ENCODE data around the gene HS2ST1.
"Not testable (repeated sequence)": the region's sequence is repeated elsewhere in the genome, so short reads cannot be mapped to it uniquely, and the experiment has no call there.

The HS2ST1 gene

DNA sequence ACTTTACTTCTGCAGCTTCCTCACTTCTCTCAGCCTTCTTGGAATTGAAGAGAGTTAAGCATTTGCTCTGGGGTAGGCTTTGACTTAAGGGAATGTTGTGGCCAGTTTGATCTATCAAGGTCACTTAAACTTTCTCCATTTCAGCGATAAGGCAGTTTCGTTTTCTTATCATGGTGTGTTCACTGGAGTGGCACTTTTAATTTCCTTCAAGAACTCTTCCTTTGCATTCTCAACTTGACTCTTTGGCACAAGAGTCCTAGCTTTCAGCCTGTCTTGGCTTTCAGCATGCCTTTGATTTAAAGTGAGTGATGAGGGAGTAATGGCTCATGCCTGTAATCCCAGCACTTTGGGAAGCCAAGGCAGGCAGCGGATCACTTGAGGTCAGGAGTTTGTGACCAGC is 38.7 kb downstream of the HS2ST1 start:
- DNase-seq (ENCODE audit: insufficient read length) (no peak), FAIRE-seq (no peak)
- TF ChIP-seq POLR2A (IDR thresholded peaks at IDR 0.05; ENCODE audit: low read depth, low read length): no peak
- no peak for TF ChIP-seq TAF1 (IDR thresholded peaks at IDR 0.05; ENCODE audit: borderline replicate concordance, low read depth, low read length)
- TF ChIP-seq POLR2AphosphoS5 (IDR thresholded peaks at IDR 0.05; ENCODE audit: low read depth, low read length): no peak

DNA sequence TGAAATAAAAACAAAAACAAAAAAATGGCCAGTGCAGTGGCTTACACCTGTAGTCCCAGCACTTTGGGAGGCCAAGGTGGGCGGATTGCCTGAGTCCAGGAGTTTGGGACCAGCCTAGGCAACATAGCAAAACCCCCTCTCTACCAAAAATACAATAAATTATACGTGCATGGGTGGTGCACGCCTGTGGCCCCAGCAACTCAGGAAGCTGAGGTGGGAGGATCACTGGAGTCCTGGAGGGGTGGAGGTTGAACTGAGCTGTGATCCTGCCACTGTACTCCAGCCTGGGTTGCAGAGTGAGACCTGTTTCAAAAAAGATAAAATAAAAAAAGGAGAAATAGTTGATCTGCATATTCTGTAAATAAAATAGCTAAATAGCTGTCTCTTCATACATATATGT is 41.2 kb downstream of the HS2ST1 start:
- no peak for TF ChIP-seq TAF1 (IDR thresholded peaks at IDR 0.05; ENCODE audit: borderline replicate concordance, low read depth, low read length)
- no peak for TF ChIP-seq POLR2AphosphoS5 (IDR thresholded peaks at IDR 0.05; ENCODE audit: low read depth, low read length)
- TF ChIP-seq POLR2A (IDR thresholded peaks at IDR 0.05; ENCODE audit: low read depth, low read length): no peak
- DNase-seq (ENCODE audit: insufficient read length): no peak
- no peak for FAIRE-seq

DNA sequence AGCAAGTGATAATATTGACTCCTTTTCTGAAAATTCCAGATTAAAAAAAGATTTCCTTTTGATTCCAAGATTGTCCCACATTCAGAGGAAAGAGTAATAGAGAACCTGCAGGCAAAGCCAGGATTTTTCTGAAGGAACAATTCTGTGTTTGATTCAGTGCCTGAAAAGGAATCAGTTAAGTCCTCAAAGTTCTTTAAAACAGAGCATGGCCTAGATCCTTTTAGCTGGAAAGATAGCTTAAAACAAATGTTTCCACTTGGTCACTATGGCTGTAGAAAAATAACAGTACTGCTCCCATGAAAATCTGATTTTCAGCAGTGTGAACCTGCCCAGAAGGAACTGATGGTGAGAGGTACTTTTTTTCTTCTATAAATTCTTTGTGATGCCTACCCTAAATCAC is 41.8 kb downstream of the HS2ST1 start:
- no peak for FAIRE-seq

DNA sequence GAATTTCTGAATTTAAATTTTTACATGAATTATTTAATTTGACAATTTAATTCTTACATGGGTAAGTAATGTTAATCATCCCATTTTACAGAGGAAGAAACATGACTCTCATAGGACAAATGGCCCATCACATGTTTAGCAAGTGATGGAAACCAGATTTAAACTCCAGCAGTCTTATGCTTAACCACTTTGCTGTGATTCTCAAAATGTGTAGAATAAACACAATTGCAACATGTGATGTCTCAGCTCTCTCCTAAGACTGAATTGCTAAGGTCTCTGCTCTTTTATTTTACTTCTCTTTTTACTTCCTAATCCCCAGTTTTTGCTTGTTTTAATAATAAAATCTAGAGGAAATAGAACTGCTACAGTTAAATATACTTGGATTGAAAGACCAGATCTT is 42.8 kb downstream of the HS2ST1 start:
- DNase-seq (ENCODE audit: insufficient read length) (no peak), FAIRE-seq (no peak)
- TF ChIP-seq POLR2A (IDR thresholded peaks at IDR 0.05; ENCODE audit: low read depth, low read length) (no peak), POLR2AphosphoS5 (IDR thresholded peaks at IDR 0.05; ENCODE audit: low read depth, low read length) (no peak), TAF1 (IDR thresholded peaks at IDR 0.05; ENCODE audit: borderline replicate concordance, low read depth, low read length) (no peak)

More for the DNA sequence above, 41.8 kb downstream of the HS2ST1 start:
- no peak for DNase-seq (ENCODE audit: insufficient read length)
- no peak for TF ChIP-seq TAF1 (IDR thresholded peaks at IDR 0.05; ENCODE audit: borderline replicate concordance, low read depth, low read length)
- no peak for TF ChIP-seq POLR2A (IDR thresholded peaks at IDR 0.05; ENCODE audit: low read depth, low read length)
- TF ChIP-seq POLR2AphosphoS5 (IDR thresholded peaks at IDR 0.05; ENCODE audit: low read depth, low read length): no peak

DNA sequence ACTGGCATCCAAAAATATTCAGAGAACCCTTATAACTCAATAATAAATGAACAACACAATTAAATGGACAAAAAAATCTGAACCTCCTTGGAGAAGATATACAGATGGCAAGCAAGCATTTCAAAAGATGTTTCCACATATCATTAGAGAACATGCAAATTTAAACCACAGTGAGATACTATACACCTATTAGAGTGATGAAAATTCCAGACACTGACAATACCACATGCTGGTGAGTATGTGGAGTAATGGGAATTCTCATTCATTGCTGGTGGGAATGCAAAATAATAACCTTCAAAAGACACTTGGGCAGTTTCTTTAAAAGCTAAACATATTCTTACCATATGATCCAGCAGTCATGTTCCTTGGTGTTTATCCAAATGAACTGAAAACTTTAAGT is 46.1 kb downstream of the HS2ST1 start:
- TF ChIP-seq POLR2A (IDR thresholded peaks at IDR 0.05; ENCODE audit: low read depth, low read length): no peak
- no peak for TF ChIP-seq POLR2AphosphoS5 (IDR thresholded peaks at IDR 0.05; ENCODE audit: low read depth, low read length)
- no peak for TF ChIP-seq TAF1 (IDR thresholded peaks at IDR 0.05; ENCODE audit: borderline replicate concordance, low read depth, low read length)
- no peak for DNase-seq (ENCODE audit: insufficient read length)
- FAIRE-seq: no peak

DNA sequence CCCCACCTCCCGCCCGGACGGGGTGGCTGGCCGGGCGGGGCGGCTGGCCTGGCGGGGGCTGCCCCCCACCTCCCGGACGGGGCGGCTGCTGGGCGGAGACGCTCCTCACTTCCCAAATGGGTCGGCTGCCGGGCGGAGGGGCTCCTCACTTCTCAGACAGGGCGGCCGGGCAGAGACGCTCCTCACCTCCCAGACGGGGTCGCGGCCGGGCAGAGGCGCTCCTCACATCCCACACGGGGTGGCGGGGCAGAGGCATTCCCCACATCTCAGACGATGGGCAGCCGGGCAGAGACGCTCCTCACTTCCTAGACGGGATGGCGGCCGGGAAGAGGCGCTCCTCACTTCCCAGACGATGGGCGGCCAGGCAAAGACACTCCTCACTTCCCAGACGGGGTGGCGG is 49.4 kb downstream of the HS2ST1 start:
- FAIRE-seq; DNase-seq (ENCODE audit: insufficient read length): not testable (repeated sequence)

DNA sequence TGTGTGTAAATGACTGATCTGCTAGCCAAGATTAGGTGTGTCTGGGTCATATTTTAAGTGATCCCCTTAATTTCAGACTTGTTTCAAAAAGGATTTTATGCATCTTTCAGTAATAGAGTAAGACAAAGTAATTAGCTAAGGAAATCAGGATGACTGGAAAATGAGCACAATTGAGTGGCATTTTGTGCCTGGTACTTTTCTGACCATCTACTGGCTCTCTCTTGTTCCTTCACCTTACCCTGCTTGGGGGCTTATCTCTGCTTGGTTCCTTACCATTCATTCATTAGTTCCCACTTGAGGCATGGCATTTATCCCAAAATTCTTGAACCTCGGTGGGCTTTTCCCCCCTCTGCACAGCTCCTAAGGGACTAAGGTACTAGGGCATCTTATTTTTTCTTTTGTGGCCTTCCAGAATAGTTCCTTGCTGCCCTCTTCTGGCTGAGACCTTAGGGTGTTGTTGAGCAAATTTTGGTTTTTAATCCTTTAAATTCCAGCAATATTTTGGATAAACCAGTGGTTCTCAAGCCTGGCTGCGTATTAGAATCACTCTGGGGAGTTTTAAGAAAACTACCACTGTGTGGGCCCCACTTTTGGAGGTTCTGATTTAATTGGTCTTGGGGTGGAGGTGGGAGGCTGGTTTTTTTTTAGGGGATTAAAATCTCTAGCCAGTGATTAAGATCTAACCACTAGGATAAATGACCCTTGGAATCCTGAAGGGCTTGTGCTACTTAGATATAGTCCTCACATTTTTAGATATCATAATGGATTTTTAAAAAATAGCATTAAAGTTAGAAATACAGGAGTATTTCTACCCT is 50.8 kb downstream of the HS2ST1 start:
- TF ChIP-seq POLR2A (IDR thresholded peaks at IDR 0.05; ENCODE audit: low read depth, low read length) (no peak), POLR2AphosphoS5 (IDR thresholded peaks at IDR 0.05; ENCODE audit: low read depth, low read length) (no peak), TAF1 (IDR thresholded peaks at IDR 0.05; ENCODE audit: borderline replicate concordance, low read depth, low read length) (no peak)
- FAIRE-seq (peak; percentile 73), DNase-seq (ENCODE audit: insufficient read length) (no peak)

DNA sequence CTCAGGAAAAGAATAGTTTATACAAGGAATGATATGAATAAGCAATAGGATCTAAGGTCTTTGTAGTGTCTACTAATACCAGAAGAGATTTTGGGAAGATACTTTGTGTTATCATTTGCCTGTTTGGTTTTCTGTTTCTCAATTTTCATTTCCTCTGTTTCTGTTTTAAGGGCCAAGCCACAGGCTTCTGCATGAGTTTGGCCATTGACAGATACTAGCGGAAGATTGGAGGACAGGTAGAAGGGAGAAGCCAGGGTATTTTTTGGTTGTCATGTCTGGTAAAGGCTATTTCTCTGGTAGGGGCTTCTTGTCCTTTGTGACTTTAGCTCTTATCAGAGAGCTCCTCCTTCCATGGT is 51.4 kb downstream of the HS2ST1 start:
- no peak for DNase-seq (ENCODE audit: insufficient read length)
- peak; percentile 30 for FAIRE-seq
- TF ChIP-seq TAF1 (IDR thresholded peaks at IDR 0.05; ENCODE audit: borderline replicate concordance, low read depth, low read length) (no peak), POLR2AphosphoS5 (IDR thresholded peaks at IDR 0.05; ENCODE audit: low read depth, low read length) (no peak), POLR2A (IDR thresholded peaks at IDR 0.05; ENCODE audit: low read depth, low read length) (no peak)

DNA sequence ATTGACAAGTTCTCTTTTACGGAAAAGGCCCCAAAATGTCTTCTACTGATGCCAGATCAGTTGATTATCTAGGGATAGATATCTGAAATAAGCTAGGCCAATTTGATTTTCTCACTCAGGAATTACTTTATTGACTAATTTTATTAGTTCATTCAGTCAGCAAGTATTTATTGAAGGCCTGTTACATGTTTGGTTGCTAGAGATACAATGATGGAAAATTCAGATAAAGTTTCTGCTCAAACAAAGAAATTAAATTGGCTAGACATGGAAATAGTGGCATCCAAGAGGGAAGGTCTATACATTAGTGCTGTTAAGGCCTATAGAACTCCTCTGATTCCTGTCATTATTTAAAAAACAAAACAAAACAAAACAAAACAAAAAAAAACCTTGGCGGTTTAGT is 56.5 kb downstream of the HS2ST1 start:
- DNase-seq (ENCODE audit: insufficient read length): no peak
- TF ChIP-seq TAF1 (IDR thresholded peaks at IDR 0.05; ENCODE audit: borderline replicate concordance, low read depth, low read length) (no peak), POLR2A (IDR thresholded peaks at IDR 0.05; ENCODE audit: low read depth, low read length) (no peak), POLR2AphosphoS5 (IDR thresholded peaks at IDR 0.05; ENCODE audit: low read depth, low read length) (no peak)
- no peak for FAIRE-seq

DNA sequence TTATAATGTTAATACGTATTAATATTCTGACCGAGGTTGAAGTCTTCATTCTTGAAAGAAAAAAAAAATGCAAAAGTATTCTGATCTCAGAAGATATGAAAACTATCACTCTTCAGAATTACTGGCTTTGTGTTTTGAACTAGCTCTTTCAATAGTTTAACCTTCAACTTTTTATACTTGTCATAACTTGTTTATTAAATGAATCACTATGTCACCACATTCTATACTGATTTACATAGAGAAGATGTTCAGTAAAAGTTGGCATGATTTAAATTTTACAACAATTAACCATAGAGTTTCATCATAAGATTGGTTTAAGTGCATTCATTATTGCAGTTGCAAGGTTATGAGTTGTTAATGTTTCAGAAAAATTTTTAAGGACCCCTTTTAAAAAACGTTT is 57.3 kb downstream of the HS2ST1 start:
- DNase-seq (ENCODE audit: insufficient read length): no peak
- TF ChIP-seq POLR2A (IDR thresholded peaks at IDR 0.05; ENCODE audit: low read depth, low read length): no peak
- TF ChIP-seq TAF1 (IDR thresholded peaks at IDR 0.05; ENCODE audit: borderline replicate concordance, low read depth, low read length): no peak
- TF ChIP-seq POLR2AphosphoS5 (IDR thresholded peaks at IDR 0.05; ENCODE audit: low read depth, low read length): no peak
- FAIRE-seq: no peak

DNA sequence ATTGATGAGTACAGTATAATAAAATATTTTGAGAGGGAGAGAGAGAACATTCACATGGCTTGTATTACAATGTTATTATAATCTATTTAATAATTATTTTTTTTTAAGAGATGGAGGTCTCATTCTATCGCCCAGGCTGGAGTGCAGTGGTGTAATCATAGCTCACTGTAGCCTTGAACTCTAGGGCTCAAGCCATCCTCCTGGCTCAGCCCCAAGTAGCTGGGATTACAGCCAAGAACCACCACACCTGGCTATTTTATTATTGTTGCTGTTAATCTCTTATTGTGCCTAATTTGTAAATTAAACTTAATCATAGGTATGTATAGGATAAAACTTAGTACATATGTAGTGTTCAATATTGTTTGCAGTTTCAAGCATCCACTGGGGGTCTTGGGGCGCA is 57.8 kb downstream of the HS2ST1 start:
- no peak for TF ChIP-seq POLR2A (IDR thresholded peaks at IDR 0.05; ENCODE audit: low read depth, low read length)
- no peak for TF ChIP-seq POLR2AphosphoS5 (IDR thresholded peaks at IDR 0.05; ENCODE audit: low read depth, low read length)
- TF ChIP-seq TAF1 (IDR thresholded peaks at IDR 0.05; ENCODE audit: borderline replicate concordance, low read depth, low read length): no peak
- DNase-seq (ENCODE audit: insufficient read length) (no peak), FAIRE-seq (no peak)

DNA sequence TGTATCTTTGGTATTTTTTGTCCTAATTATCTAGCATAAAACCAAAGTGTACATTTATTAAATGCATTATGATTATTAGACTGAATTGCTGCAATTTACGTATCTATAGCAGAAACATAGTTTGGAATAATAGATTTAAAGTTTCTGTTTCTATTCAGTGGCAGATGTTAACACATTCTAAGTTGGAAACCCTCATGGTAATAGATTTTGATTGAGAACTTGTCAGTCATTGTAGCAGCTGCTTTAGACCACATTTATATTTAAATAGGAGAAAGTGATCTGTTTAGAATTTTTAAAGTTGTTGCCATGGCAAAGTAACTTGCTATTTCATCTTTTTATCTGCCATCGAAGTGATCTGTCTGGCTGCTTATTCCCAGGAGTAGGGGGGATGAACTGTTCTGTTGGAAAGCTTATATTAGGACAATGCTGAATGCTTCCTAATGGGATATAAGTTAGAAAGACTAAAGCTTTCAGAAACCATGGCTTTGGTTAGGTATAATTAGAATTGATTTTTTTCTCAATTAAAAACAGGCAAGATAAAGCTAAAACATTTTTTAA is 61.6 kb downstream of the HS2ST1 start:
- TF ChIP-seq POLR2AphosphoS5 (IDR thresholded peaks at IDR 0.05; ENCODE audit: low read depth, low read length) (no peak), POLR2A (IDR thresholded peaks at IDR 0.05; ENCODE audit: low read depth, low read length) (no peak), TAF1 (IDR thresholded peaks at IDR 0.05; ENCODE audit: borderline replicate concordance, low read depth, low read length) (no peak)
- FAIRE-seq: no peak
- no peak for DNase-seq (ENCODE audit: insufficient read length)
